Astrocyte (in vitro differentiated cells and primary cell): ENCODE results near the gene SH3GLB2. TPM values are rescaled to one million over a fixed set of nuclear protein-coding genes. Genes with fewer than 3 reads are reported as not detected.
"Not testable (repeated sequence)": the region's sequence is repeated elsewhere in the genome, so short reads cannot be mapped to it uniquely, and the experiment has no call there.

Experiments
- DNase-seq: peaks from one replicate; pipeline ENCODE4 v3.0.0-alpha.2; 2010; ENCODE audit warnings: low read depth
- FAIRE-seq: peaks from 2 replicates; lab custom pipeline; 2011; peaks lifted over from hg19 to GRCh38; lab: Jason Lieb, UNC
- H2AFZ ChIP-seq: 2 replicates; pipeline ENCODE4 v1.6.0; 2012; ENCODE audit warnings: low read depth, low read length, inconsistent platforms
- H3K27ac ChIP-seq: 2 replicates; pipeline ENCODE4 v1.5.1; 2011; ENCODE audit warnings: low read depth, low read length, inconsistent platforms
- H3K27me3 ChIP-seq: 2 replicates; pipeline ENCODE4 v1.6.0; 2011; ENCODE audit warnings: low read length, inconsistent platforms; ENCODE audit not compliant: insufficient read depth
- H3K36me3 ChIP-seq: 2 replicates; pipeline ENCODE4 v1.5.1; 2011; ENCODE audit warnings: low read length, inconsistent platforms; ENCODE audit not compliant: insufficient read depth
- H3K4me1 ChIP-seq: 2 replicates; pipeline ENCODE4 v1.5.1; 2011; ENCODE audit warnings: low read length, inconsistent platforms; ENCODE audit not compliant: insufficient read depth
- H3K4me2 ChIP-seq: 2 replicates; pipeline ENCODE4 v1.6.0; 2012; ENCODE audit warnings: low read length, inconsistent platforms
- H3K4me3 ChIP-seq: 2 replicates; pipeline ENCODE4 v1.5.1; 2011; ENCODE audit warnings: low read depth, mild to moderate bottlenecking, low read length, inconsistent platforms; ENCODE audit not compliant: insufficient read depth
- H3K79me2 ChIP-seq: 2 replicates; pipeline ENCODE4 v1.6.0; 2012; ENCODE audit warnings: mild to moderate bottlenecking, low read length, inconsistent platforms; ENCODE audit not compliant: insufficient read depth
- H3K9ac ChIP-seq: 2 replicates; pipeline ENCODE4 v1.6.0; 2012; ENCODE audit warnings: mild to moderate bottlenecking, low read length, inconsistent platforms
- H3K9me3 ChIP-seq: 2 replicates; pipeline ENCODE4 v1.5.1; 2012; ENCODE audit warnings: low read depth, mild to moderate bottlenecking, low read length, inconsistent platforms; ENCODE audit not compliant: insufficient read depth
- H4K20me1 ChIP-seq: 2 replicates; pipeline ENCODE4 v1.6.0; 2012; ENCODE audit warnings: low read length, inconsistent platforms; ENCODE audit not compliant: insufficient read depth
- H3K27ac Mint-ChIP-seq: one replicate; pipeline ENCODE4 v1.8.0; 2021; ENCODE audit warnings: mild to moderate bottlenecking, mixed read lengths; ENCODE audit not compliant: unreplicated experiment
- H3K27me3 Mint-ChIP-seq: one replicate; pipeline ENCODE4 v1.8.0; 2021; ENCODE audit warnings: low read depth, mixed read lengths; ENCODE audit not compliant: unreplicated experiment
- H3K36me3 Mint-ChIP-seq: one replicate; pipeline ENCODE4 v1.8.0; 2021; ENCODE audit warnings: low read depth, mixed read lengths; ENCODE audit not compliant: unreplicated experiment
- H3K4me1 Mint-ChIP-seq: one replicate; pipeline ENCODE4 v1.8.0; 2021; ENCODE audit warnings: low read depth, mixed read lengths; ENCODE audit not compliant: unreplicated experiment
- H3K4me3 Mint-ChIP-seq: one replicate; pipeline ENCODE4 v1.8.0; 2021; ENCODE audit warnings: mild to moderate bottlenecking, moderate library complexity, mixed read lengths; ENCODE audit not compliant: unreplicated experiment
- H3K9me3 Mint-ChIP-seq: one replicate; pipeline ENCODE4 v1.8.0; 2021; ENCODE audit warnings: mild to moderate bottlenecking, mixed read lengths; ENCODE audit not compliant: unreplicated experiment
- CTCF ChIP-seq: IDR thresholded peaks from 2 replicates; pipeline ENCODE4 v1.5.1; 2011; ENCODE audit warnings: low read depth, mild to moderate bottlenecking, inconsistent platforms, low read length, moderate library complexity; ENCODE audit not compliant: insufficient read depth
- EZH2 ChIP-seq: IDR thresholded peaks from 2 replicates; pipeline ENCODE4 v1.6.1; 2012; ENCODE audit warnings: mild to moderate bottlenecking, low read length, inconsistent platforms; ENCODE audit not compliant: insufficient read depth
- total RNA-seq: library from RNA; stranded (reverse); gene quantifications from 2 replicates; pipeline ENCODE4 v1.2.1, GENCODE V29; 2021

The SH3GLB2 gene
- total RNA-seq, 1 donor from 2014 or later = 38.0 TPM

DNA sequence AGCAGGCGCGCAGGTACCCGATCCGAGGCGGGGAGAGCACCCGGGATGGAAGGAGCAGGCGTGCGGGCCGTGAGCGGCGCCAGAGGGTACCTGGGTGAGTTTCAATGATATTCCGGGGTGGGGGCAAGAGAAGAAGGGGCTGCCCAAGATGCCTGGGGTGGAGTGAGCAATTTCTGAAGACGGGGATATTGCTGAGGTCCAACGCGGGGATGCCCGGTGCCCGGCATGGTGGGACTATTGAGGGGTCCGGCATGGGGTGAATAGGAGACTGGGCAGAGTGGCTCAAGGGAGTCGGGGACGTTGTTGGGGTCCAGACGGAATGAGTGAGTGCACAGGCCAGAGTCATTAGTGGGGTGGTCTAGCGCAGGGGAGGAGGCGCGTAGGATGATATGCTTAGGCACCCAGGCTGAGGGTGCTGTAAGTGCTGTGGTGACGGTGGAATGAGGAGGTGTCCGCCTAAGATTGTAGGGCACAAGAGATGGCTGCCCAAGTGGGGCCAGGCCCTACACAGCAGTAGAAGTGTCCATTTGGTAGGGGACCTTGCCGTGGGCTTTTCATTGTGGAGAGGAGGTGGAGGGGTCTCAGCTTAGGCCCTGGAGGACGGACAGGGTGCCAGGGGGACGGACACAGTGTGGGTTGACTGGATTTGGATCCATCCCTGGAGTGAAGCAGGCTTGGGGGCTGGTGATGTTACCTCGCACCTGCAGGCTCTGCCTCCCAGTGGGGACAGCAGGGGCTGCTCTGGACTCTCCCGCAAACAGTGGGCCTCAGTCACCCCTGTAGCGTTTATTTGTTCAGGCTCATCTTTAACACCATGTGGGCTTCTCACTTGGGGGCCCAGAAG is 9.0 kb upstream of the SH3GLB2 start:
- H3K27me3 ChIP-seq = no peaks in the 10 kb centered on the region
- Mint-ChIP-seq H3K4me3 (peak overlapping the region; percentile 93), H3K9me3 (no peaks in the 10 kb centered on the region), H3K27me3 (no peaks in the 10 kb centered on the region), H3K27ac (peak overlapping the region; percentile 77), H3K4me1 (peaks cover 15% of the 10 kb centered on the region), H3K36me3 (peaks cover 4% of the 10 kb centered on the region)
- DNase-seq = no peak
- peaks cover 22% of the 10 kb centered on the region for H4K20me1 ChIP-seq
- H2AFZ ChIP-seq = peak overlapping the region; percentile 90
- no peak for FAIRE-seq
- H3K4me3 ChIP-seq = peak overlapping the region; percentile 82
- TF ChIP-seq EZH2 = no peak
- TF ChIP-seq CTCF = no peak
- no peaks in the 10 kb centered on the region for H3K36me3 ChIP-seq
- H3K9ac ChIP-seq = peak overlapping the region; percentile 88
- H3K4me1 ChIP-seq = peaks cover 10% of the 10 kb centered on the region
- H3K9me3 ChIP-seq = no peaks in the 10 kb centered on the region
- H3K4me2 ChIP-seq = peak overlapping the region; percentile 97
- peaks cover 26% of the 10 kb centered on the region for H3K79me2 ChIP-seq
- H3K27ac ChIP-seq = peak overlapping the region; percentile 28

GRCh38 chr9:129036241-129036922 is 8.3 kb upstream of the SH3GLB2 start, which contains the start of gene MIGA2:
Gene MIGA2, plus strand, starts transcription at chr9:129036626. Its CDS starts 3,969 bp downstream, at chr9:129040595.
- H3K27me3 ChIP-seq = no peaks in the 10 kb centered on the region
- Mint-ChIP-seq H3K27me3 (no peaks in the 10 kb centered on the region), H3K36me3 (no peaks in the 10 kb centered on the region), H3K4me1 (peaks cover 15% of the 10 kb centered on the region), H3K9me3 (no peaks in the 10 kb centered on the region), H3K4me3 (peak within 1 kb of the TSS; percentile 93), H3K27ac (peak within 1 kb of the TSS; percentile 77)
- H3K4me3 ChIP-seq = peak within 1 kb of the TSS; percentile 82
- H3K4me1 ChIP-seq = peaks cover 10% of the 10 kb centered on the region
- H4K20me1 ChIP-seq = peaks cover 22% of the 10 kb centered on the region
- no peaks in the 10 kb centered on the region for H3K36me3 ChIP-seq
- peak within 1 kb of the TSS; percentile 28 for H3K27ac ChIP-seq
- no peaks in the 10 kb centered on the region for H3K9me3 ChIP-seq
- peak; percentile 97 for DNase-seq
- no peak for FAIRE-seq
- H3K79me2 ChIP-seq = peaks cover 26% of the 10 kb centered on the region
- peak within 1 kb of the TSS; percentile 97 for H3K4me2 ChIP-seq
- peak within 1 kb of the TSS; percentile 88 for H3K9ac ChIP-seq
- TF ChIP-seq EZH2 = no peak
- TF ChIP-seq CTCF = no peak
- peak within 1 kb of the TSS; percentile 90 for H2AFZ ChIP-seq

DNA sequence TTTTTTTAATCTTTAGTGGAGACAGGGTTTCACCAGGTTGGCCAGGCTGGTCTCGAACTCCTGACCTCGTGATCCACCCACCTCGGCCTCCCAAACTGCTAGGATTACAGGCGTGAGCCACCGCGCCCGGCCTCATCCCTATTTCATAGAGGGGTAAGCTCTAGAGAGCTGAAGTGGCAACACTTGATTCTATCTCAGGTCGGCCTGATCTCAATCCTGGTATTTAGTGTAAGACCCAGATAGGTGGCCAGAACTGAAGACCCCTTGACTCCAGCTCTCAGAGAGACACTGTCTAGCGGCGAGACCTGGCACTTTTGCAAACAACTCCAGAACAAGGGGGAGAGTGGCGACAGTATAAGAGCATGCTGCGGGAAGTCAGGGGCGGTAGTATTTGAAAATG is 7.7 kb upstream of the SH3GLB2 start:
- not testable (repeated sequence) for H3K27me3 Mint-ChIP-seq, H3K36me3 Mint-ChIP-seq, H3K9me3 ChIP-seq, H3K9me3 Mint-ChIP-seq, H3K4me1 ChIP-seq, H3K36me3 ChIP-seq, H3K27me3 ChIP-seq, H3K27ac ChIP-seq, DNase-seq, FAIRE-seq
- Mint-ChIP-seq H3K27ac (peak overlapping the region; percentile 69), H3K4me3 (peak overlapping the region; percentile 93), H3K4me1 (peaks cover 15% of the 10 kb centered on the region)
- peak overlapping the region; percentile 90 for H2AFZ ChIP-seq
- H3K4me2 ChIP-seq = peak overlapping the region; percentile 97
- H3K9ac ChIP-seq = peak overlapping the region; percentile 54
- H3K4me3 ChIP-seq = peak overlapping the region; percentile 46
- H4K20me1 ChIP-seq = peaks cover 22% of the 10 kb centered on the region
- peaks cover 26% of the 10 kb centered on the region for H3K79me2 ChIP-seq
